HepG2 (cell line): ENCODE measurements around the gene STK25. TPM values are rescaled to one million over a fixed set of nuclear protein-coding genes. Genes with fewer than 3 reads are reported as not detected.
A peak's percentile ranks its signal among the peaks of the same experiment; 100 is the strongest.

ENCODE experiments used
- ARID2 ChIP-seq: sonication (generic); formaldehyde crosslinking; IDR thresholded peaks from 2 replicates; pipeline ENCODE4 v1.8.1; 2022; ENCODE audit warnings: mild to moderate bottlenecking, missing genetic modification reagents, borderline replicate concordance
- EEA1 ChIP-seq: sonication (generic); formaldehyde crosslinking; IDR thresholded peaks from 2 replicates; pipeline ENCODE4 v1.5.1; 2020; ENCODE audit warnings: mild to moderate bottlenecking, missing genetic modification reagents, borderline replicate concordance
- KDM4B ChIP-seq: sonication (generic); formaldehyde crosslinking; IDR thresholded peaks from 2 replicates; pipeline ENCODE4 v1.4.0; 2020; ENCODE audit warnings: missing genetic modification reagents
- KDM5A ChIP-seq: fragments of 200-600 bp; sonication (generic); IDR thresholded peaks from 2 replicates; pipeline ENCODE4 v1.7.0; 2018; ENCODE audit warnings: antibody characterized with exemption, mild to moderate bottlenecking, low read length, borderline replicate concordance
- MAFK ChIP-seq, 2 experiments: IDR thresholded peaks in 1 of 2; conservative IDR thresholded peaks in 1 of 2; 2 replicates each; pipeline ENCODE4 v1.6.1; 2011; ENCODE audit warnings: improper control_type of control experiment in 2 of 2, low read length in 2 of 2
- MTA1 ChIP-seq: sonication (generic); formaldehyde crosslinking; IDR thresholded peaks from 2 replicates; pipeline ENCODE4 v1.4.0; 2020; ENCODE audit warnings: missing genetic modification reagents, mild to moderate bottlenecking, borderline replicate concordance
- MXI1 ChIP-seq: IDR thresholded peaks from 3 replicates; pipeline ENCODE4 v1.6.1; 2012; ENCODE audit warnings: low read depth, low read length, inconsistent platforms, borderline replicate concordance
- NAIF1 ChIP-seq: sonication (generic); formaldehyde crosslinking; IDR thresholded peaks from 2 replicates; pipeline ENCODE4 v1.5.0; 2020; ENCODE audit warnings: mild to moderate bottlenecking, missing genetic modification reagents, borderline replicate concordance
- PITX1 ChIP-seq: sonication (generic); formaldehyde crosslinking; IDR thresholded peaks from 2 replicates; pipeline ENCODE4 v1.5.1; 2020; ENCODE audit warnings: mild to moderate bottlenecking, missing genetic modification reagents
- RXRA ChIP-seq: sonication (generic); formaldehyde crosslinking; IDR thresholded peaks from 2 replicates; pipeline ENCODE4 v1.5.1; 2020; ENCODE audit warnings: missing genetic modification reagents
- SIX1 ChIP-seq: sonication (generic); formaldehyde crosslinking; IDR thresholded peaks from 2 replicates; pipeline ENCODE4 v1.4.0; 2020; ENCODE audit warnings: missing genetic modification reagents, borderline replicate concordance
- SMAD9 ChIP-seq: sonication (generic); formaldehyde crosslinking; IDR thresholded peaks from 2 replicates; pipeline ENCODE4 v1.5.1; 2020; ENCODE audit warnings: mild to moderate bottlenecking, missing genetic modification reagents
- SRSF1 ChIP-seq: fragments of 200-400 bp; formaldehyde crosslinking; optimal IDR thresholded peaks from 2 replicates; pipeline ENCODE3; 2017; ENCODE audit warnings: mild to moderate bottlenecking, low read depth, low read length, moderate library complexity
- SRSF9 ChIP-seq: fragments of 200-400 bp; formaldehyde crosslinking; IDR thresholded peaks from 2 replicates; pipeline ENCODE4 v1.6.1; 2018; ENCODE audit warnings: borderline replicate concordance, mild to moderate bottlenecking, low read depth, low read length; ENCODE audit not compliant: insufficient read depth, poor library complexity, severe bottlenecking
- TCF7L2 ChIP-seq: IDR thresholded peaks from 2 replicates; pipeline ENCODE4 v1.6.1; 2011; ENCODE audit warnings: mild to moderate bottlenecking, low read depth, low read length, moderate library complexity
- XBP1 ChIP-seq: sonication (generic); formaldehyde crosslinking; IDR thresholded peaks from 2 replicates; pipeline ENCODE4 v1.5.0; 2020; ENCODE audit warnings: missing genetic modification reagents
- ZBTB7A ChIP-seq: sonication (generic); formaldehyde crosslinking; IDR thresholded peaks from 2 replicates; pipeline ENCODE4 v1.8.0; 2022; ENCODE audit warnings: mild to moderate bottlenecking, missing genetic modification reagents
- ZFP36 ChIP-seq: fragments of 150-350 bp; IDR thresholded peaks from 2 replicates; pipeline ENCODE4 v1.6.1; 2018; ENCODE audit warnings: borderline replicate concordance, low read length, low read depth; ENCODE audit not compliant: partially characterized antibody
- ZFY ChIP-seq: sonication (generic); formaldehyde crosslinking; IDR thresholded peaks from 2 replicates; pipeline ENCODE4 v1.4.0; 2020; ENCODE audit warnings: missing genetic modification reagents
- ZNF180 ChIP-seq: sonication (generic); formaldehyde crosslinking; IDR thresholded peaks from 2 replicates; pipeline ENCODE4 v1.4.0; 2020; ENCODE audit warnings: low read depth, missing genetic modification reagents, borderline replicate concordance
- ZNF225 ChIP-seq: sonication (generic); formaldehyde crosslinking; IDR thresholded peaks from 2 replicates; pipeline ENCODE4 v1.4.0; 2020; ENCODE audit warnings: mild to moderate bottlenecking, missing genetic modification reagents
- ZNF235 ChIP-seq: sonication (generic); formaldehyde crosslinking; IDR thresholded peaks from 2 replicates; pipeline ENCODE4 v1.8.1; 2023; ENCODE audit warnings: mild to moderate bottlenecking, missing genetic modification reagents, borderline replicate concordance
- ZNF292 ChIP-seq: sonication (generic); formaldehyde crosslinking; IDR thresholded peaks from 2 replicates; pipeline ENCODE4 v1.8.1; 2022; ENCODE audit warnings: mild to moderate bottlenecking, low read depth, missing genetic modification reagents, borderline replicate concordance
- ZNF616 ChIP-seq: sonication (generic); formaldehyde crosslinking; IDR thresholded peaks from 2 replicates; pipeline ENCODE4 v1.5.0; 2020; ENCODE audit warnings: low read depth, mild to moderate bottlenecking, missing genetic modification reagents
- ZNF652 ChIP-seq: IDR thresholded peaks from 2 replicates; pipeline ENCODE4 v1.6.1; 2016; ENCODE audit warnings: low read depth, borderline replicate concordance
- ZNF83 ChIP-seq: sonication (generic); formaldehyde crosslinking; IDR thresholded peaks from 2 replicates; pipeline ENCODE4 v1.4.0; 2020; ENCODE audit warnings: missing genetic modification reagents, mild to moderate bottlenecking, borderline replicate concordance
- ZSCAN29 ChIP-seq: sonication (generic); formaldehyde crosslinking; conservative IDR thresholded peaks from 2 replicates; pipeline ENCODE4 v1.4.0; 2020; ENCODE audit warnings: mild to moderate bottlenecking, missing genetic modification reagents
- polyA plus RNA-seq, 8 experiments: library from polyadenylated mRNA; depleted of rRNA in 3 of 8; stranded (reverse) in 7 of 8; unstranded in 1 of 8; fragments of >200 nt; fragmentation: Illumina TruSeq in 4 of 8; extraction: Trizol in 4 of 8; gene quantifications; 2 replicates each; pipeline versions ENCODE4 v1.2.1 to v1.2.3, GENCODE V29; 2011 to 2016; ENCODE audit warnings: low read depth in 4 of 8, missing spikeins in 1 of 8, mixed read lengths in 1 of 8; ENCODE audit not compliant: insufficient read depth in 1 of 8
- total RNA-seq, 5 experiments: library from RNA; depleted of rRNA; stranded (reverse); fragments of >200 nt; fragmentation: Illumina TruSeq; extraction: Trizol; gene quantifications; 2 replicates each; pipeline ENCODE4 v1.2.3, GENCODE V29; 2016; ENCODE audit warnings: low read depth in 1 of 5
- TF ChIP-seq, protein P1 (sequence below): sonication (generic); IDR thresholded peaks from 2 replicates; pipeline ENCODE4 v1.6.1; 2016; ENCODE audit warnings: low read depth, borderline replicate concordance
- TF ChIP-seq, protein P2 (sequence below): sonication (generic); formaldehyde crosslinking; IDR thresholded peaks from 2 replicates; pipeline ENCODE4 v1.4.0; 2020; ENCODE audit warnings: mild to moderate bottlenecking, missing genetic modification reagents

Gene STK25
- total and polyA plus RNA-seq, 2 of the 13 experiments (the other 11 are each of a cell fraction or from before 2014, with no cell fraction given), result 177 to 481 TPM

DNA sequence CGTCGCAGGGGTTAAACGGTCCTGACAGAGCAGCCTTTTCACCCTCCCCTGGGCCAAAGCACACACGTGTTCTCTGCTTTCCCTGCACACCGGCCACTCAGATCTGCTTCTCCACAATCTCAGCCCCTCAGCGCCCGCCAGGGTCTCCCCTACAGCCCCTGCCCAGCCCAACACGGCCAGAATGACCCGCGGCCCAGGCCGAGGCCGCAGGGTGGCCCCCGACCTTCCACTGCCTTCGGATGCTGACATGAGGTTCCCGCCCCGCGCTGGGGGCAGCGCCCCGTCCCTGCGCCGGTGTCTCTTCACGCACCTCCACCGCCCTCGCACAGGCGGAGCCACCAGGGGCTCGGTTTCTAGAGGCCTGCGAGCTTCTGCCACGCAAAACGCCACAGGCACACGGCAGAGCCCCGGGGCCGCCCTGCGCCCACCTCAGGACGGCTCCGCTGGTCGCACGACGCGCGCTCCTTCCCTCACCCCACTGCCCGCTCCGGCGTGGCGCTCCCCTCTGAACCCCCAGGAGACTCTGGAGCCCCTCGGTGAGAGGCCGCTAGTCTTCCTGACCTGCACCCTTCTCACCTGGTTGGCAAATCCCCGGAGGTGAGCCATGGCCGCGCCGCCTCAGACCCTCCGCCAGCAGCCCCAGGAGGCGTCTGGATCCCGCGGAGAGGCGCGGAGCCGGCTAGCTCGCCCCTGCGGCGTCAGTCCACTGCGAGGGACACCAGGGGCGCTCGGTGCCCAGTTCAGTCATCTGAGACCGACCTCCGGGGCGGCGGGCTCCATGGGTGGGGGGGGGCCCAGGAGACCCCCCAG, 749 bp downstream of the STK25 start (continued):
- TF ChIP-seq ZNF292 (CRISPR knock-in tag) (0 out of 2 replicates have a peak, but pooled peaks have one; percentile 22), ARID2 (CRISPR knock-in tag) (no peak), ZFP36 (no peak), RXRA (peak; percentile 30; the same call in 1 of the 2 replicates), ZSCAN29 (CRISPR knock-in tag) (no peak), SRSF9 (no peak), SIX1 (CRISPR knock-in tag) (no peak), ZNF235 (CRISPR knock-in tag) (no peak), KDM4B (no peak), XBP1 (CRISPR knock-in tag) (no peak), ZNF652 (peak; percentile 86), ZNF616 (CRISPR knock-in tag) (peak; percentile 9; the same call in 1 of the 2 replicates), KDM5A (0 out of 2 replicates have a peak, but pooled peaks have one; percentile 5), ZNF180 (no peak; the same call in 1 of the 2 replicates), ZNF225 (CRISPR knock-in tag) (peak; percentile 57; the same call in 1 of the 2 replicates), EEA1 (CRISPR knock-in tag) (0 out of 2 replicates have a peak, but pooled peaks have one; percentile 77), ZFY (no peak; the same call in none of the 2 replicates), ZNF83 (no peak), NAIF1 (CRISPR knock-in tag) (peak; percentile 22; the same call in 1 of the 2 replicates), MXI1 (peak; percentile 24; the same call in 1 of the 3 replicates), MAFK (conservative IDR thresholded peaks at IDR 0.05 in 1 of 2, IDR thresholded peaks at IDR 0.05 in 1 of 2; ENCODE audit: low read length in 2 of 2) (no peak), MTA1 (CRISPR knock-in tag) (0 out of 2 replicates have a peak, but pooled peaks have one; percentile 54), SMAD9 (CRISPR knock-in tag) (no peak), TCF7L2 (no peak), SRSF1 (peak; percentile 72), PITX1 (CRISPR knock-in tag) (0 out of 2 replicates have a peak, but pooled peaks have one; percentile 11), ZBTB7A (CRISPR knock-in tag) (no peak; the same call in 1 of the 2 replicates)
- TF ChIP-seq, protein P1, sequence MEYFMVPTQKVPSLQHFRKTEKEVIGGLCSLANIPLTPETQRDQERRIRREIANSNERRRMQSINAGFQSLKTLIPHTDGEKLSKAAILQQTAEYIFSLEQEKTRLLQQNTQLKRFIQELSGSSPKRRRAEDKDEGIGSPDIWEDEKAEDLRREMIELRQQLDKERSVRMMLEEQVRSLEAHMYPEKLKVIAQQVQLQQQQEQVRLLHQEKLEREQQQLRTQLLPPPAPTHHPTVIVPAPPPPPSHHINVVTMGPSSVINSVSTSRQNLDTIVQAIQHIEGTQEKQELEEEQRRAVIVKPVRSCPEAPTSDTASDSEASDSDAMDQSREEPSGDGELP, result peak; percentile 2; the same call in 1 of the 2 replicates
- TF ChIP-seq, protein P2, sequence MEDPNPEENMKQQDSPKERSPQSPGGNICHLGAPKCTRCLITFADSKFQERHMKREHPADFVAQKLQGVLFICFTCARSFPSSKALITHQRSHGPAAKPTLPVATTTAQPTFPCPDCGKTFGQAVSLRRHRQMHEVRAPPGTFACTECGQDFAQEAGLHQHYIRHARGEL, result 0 out of 2 replicates have a peak, but pooled peaks have one; percentile 43
